GM18511 (cell line): Measurements from ENCODE around the gene ITPR3.

Experiments used
- ATAC-seq: cut with Tn5 transposase; IDR thresholded peaks from one replicate; pipeline ENCODE4 v1.9.1; 2021; ENCODE audit warnings: mild to moderate bottlenecking, moderate library complexity; ENCODE audit not compliant: unreplicated experiment

Gene ITPR3

DNA sequence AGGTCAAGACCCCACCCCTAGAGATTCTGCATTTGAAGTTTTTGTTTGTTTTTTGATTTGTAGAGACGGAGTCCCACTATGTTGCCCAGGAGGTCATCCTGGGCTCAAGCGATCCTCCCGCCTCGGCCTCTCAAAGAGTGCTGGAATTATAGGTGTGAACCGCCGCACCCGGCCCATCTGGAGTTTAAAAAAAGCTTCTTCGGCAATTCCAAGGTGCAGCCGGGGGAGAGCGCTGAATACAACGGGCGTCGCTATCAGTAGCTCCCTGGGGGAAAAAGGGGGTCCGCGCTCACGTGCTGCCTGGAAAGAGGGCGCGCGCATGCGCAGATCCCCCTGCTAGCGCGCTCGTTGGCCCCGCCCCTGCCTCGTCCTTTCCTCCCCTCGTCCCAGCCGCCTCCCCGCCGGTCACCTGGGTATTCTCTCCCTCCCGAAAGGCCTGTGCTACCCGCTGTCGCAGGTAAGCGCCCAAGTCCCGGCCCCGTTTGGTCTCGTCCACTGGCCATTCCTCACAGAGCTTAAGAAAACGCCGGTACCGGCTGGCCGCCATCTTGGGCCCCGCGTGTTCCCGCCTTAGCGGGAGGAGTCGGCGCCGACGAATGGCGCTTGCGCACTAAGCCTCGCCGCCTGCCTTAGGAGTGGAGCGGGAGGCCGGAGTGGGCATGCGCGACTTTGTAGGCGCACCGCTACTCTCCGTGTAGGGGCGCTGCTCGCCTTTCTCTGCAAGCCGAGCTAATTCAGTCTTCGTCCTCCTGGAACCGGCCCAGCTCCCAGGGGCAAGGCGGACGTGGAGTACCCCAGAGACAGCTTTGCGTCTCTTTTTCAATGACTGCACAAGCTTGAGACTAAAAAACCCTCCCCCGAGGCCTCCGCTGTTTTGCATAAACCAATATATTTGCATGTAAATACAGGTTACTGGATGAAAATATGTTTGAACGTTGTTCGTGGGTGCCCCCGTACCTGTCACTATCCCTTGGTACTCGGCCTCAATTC, 90.3 kb downstream of the ITPR3 start, which contains the start of gene UQCC2:
Gene UQCC2, minus strand, starts transcription at position 561 of the 990 bp plus-strand sequence. Its CDS starts 14 bp downstream, at position 547.
- ATAC-seq, result peak; percentile 88

DNA sequence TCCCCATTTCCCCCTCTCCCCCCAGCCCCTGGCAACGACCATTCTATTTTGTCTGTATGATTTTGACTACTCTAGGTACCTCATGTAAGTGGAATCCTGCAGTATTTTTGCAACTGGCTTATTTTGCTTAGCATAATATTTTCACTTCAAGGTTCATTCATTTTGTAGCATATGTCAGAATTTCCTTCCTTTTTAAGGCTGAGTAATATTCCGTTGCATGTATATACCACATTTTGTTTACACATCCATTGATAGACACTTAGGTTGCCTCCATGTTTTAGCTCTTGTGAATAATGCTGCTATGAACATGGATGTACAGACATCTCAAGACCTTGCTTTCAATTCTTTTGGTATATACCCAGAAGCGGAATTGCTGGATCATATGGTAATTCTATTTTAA, 91.8 kb downstream of the ITPR3 start:
- ATAC-seq, result no peak

DNA sequence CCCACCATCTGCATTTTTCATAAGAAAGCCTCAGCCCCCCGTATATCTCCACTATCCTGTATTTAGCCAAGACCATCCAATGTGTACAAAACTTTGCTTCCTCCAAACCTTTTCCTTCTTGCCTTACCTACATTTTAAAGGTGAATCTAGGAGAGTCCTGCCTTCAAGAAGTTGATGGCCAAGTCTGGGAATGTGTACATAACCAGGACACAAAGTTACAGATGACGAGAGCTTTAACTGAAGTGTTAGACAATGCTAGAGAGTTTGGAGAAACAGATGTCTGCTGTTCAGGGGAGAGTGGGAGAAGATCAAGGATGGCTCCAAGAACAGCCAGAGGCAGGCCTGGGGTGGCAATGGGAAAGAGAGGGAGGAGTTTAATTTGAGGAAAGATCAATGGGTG, 92.7 kb downstream of the ITPR3 start:
- ATAC-seq, result no peak

- no peak for ATAC-seq
These were observed 93.4 kb downstream of the ITPR3 start for GRCh38 chr6:33714385-33715040.

GRCh38 chr6:33716379-33716778, 95.3 kb downstream of the ITPR3 start:
- no peak for ATAC-seq

DNA sequence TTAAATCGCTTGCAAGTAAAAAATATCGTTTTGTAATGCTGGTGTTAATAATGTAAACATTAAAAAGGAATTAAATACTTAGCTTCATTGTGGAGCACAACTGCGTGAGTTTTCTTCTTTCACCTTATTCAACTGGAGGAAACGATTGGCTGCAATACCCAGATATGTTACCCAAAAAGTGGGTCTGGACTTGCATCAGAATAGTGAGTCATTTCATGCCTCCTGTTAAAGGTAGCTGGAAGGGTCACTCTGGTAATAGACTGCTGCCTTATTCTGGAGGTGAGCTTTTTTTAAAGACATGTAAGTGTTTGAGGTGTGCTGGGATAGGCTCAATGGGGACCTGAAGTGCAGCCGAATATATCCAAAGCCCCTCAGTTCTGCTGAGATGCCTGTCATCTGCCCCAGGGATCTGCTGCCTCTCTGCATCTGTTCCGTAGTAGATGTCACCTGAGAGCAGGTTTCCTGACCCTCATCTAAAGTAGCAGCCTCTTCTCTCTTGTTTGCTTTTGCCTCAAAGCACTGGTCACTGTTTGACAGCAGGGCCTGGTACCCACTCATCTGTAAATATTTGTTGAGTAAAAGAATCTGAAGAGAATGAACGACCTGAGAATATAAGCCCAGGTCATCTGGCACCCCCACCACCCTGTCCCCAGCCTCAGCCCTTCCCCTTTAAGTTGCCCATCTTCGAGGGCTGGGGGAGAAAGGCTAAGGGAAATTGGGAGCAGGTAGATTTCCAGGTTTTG, 95.9 kb downstream of the ITPR3 start:
- no peak for ATAC-seq

- ATAC-seq, result no peak
These were observed 96.9 kb downstream of the ITPR3 start for GRCh38 chr6:33717934-33718455.

GRCh38 chr6:33718713-33719112, 97.6 kb downstream of the ITPR3 start:
- no peak for ATAC-seq

DNA sequence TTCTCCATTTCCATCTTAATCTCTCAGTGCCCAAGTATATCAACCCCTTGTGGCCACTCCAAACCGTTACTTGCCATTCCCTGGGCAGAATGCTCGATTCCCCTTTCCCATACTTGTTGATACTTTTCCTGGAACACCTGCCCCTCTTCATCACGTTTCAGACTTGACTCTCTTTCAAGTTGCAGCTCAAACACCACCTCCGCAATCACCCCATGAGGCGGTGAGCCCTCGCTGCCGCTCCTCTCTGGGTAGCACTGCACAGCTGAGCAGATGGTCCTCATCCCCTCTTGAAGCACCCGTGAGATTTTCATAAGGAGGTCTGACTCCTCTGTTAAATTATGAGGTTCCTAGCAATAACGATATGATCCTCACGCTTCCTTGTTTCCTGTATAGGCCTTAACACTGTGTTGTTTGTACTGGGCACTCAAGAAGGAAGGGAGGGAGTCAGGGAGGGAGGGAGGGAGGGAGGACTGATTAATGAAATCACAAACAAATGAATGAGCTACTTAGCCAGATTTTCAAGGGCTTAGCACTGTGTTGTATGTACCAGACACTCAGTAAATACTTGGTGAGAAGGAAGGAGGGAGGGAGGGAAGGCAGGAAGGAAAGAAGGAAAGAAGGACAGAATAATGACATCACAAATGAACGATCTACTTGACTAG, 98.3 kb downstream of the ITPR3 start:
- no peak for ATAC-seq

GRCh38 chr6:33720998-33721397, 99.9 kb downstream of the ITPR3 start:
- ATAC-seq, result no peak

DNA sequence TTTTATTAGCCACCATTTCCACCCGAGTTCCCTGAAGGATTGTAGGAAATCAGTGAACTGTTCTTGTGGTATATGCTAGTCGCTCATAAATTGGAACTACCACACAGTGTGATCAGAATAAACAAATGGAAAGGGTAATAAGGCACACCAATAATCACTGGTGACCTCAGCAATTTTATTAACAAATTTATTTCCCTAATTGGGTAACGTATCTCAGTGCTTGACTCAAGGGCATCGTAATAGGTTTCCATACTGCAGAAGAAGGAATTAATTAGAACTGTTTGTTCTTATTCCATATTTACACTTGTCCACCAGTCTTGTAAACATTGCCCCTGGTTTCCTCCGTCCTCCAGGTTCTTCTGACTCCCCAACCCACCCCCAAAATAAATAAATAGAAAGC, 100.4 kb downstream of the ITPR3 start:
- no peak for ATAC-seq

- no peak for ATAC-seq
These were observed 101.0 kb downstream of the ITPR3 start for GRCh38 chr6:33722103-33722623.

GRCh38 chr6:33723371-33724085, 102.4 kb downstream of the ITPR3 start:
- no peak for ATAC-seq

DNA sequence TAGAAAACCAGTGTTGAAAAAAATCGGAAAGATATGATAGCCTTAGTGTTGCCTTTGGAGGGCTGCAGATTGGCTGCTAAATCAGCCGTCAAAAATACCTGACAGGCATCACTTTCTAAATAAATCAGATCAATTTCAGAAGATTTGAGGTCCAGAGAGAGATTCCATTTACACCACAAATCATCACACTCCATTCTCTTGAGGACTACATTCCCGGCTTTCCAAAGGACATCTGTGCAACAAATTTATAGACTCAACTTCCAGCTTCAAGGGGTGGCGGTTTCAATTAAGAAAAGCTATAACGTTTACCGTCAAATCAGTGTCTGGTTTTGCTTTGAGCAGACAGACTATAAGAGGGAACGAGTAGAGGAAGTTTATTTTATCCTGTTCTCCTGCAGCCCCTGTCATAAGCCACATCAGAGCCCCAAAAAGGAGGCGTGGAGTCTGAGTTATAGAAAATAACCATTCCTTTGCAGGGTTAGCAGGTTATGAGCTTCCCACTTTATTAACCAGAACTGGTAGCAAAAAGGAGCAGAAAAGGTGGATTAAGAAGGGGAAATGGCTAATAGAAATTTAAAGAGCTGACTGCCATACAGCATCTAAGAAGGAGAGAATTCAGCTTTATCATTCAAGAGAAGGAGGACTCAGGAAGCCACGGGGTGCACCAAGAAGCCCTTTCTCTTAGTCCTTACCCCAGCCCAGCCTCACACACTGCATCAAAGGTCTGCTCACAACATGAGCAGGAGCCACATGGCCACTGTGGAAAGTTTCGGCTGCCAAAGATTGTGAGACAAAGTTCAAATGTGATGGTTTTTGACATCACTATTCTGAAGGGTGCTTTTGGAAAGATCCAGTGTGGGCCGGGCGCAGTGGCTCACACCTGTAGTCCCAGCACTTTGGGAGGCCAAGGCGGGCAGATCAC, 103.2 kb downstream of the ITPR3 start:
- no peak for ATAC-seq

GRCh38 chr6:33725222-33725621, 104.1 kb downstream of the ITPR3 start:
- no peak for ATAC-seq

- ATAC-seq, result no peak
These were observed 105.0 kb downstream of the ITPR3 start for GRCh38 chr6:33725891-33726673.

GRCh38 chr6:33726696-33727095, 105.6 kb downstream of the ITPR3 start:
- ATAC-seq, result no peak

- ATAC-seq, result no peak
These were observed 106.0 kb downstream of the ITPR3 start for GRCh38 chr6:33727126-33727525.
